Endothelial cell of umbilical vein (primary cell): Measurements from ENCODE around the gene CECR2. TPM values are rescaled to one million over a fixed set of nuclear protein-coding genes. Genes with fewer than 3 reads are reported as not detected.

ENCODE experiments used
- BruUV-seq: library from RNA; stranded (reverse); fragments of 400-500 nt; replicated peaks from 2 replicates; lab custom pipeline; 2021; lab: Mats Ljungman, UMichigan
- CTCF ChIA-PET: fragments of 300-600, 350-600 bp; sonication (Branson Sonifier 250); formaldehyde crosslinking; loops from one replicate; lab custom pipeline; 2021; ENCODE audit warnings: antibody characterized with exemption, inconsistent platforms; lab: Charles Lee
- POLR2A ChIA-PET: fragments of 300-600, 350-600 bp; sonication (Branson Sonifier 250); formaldehyde crosslinking; loops from one replicate; lab custom pipeline; 2021; ENCODE audit warnings: antibody characterized with exemption, inconsistent platforms; lab: Charles Lee
- DNase-seq: peaks from one replicate; pipeline ENCODE4 v3.0.0-alpha.2; 2011; ENCODE audit warnings: low read depth, low spot score
- FAIRE-seq: peaks from 2 replicates; lab custom pipeline; 2011; peaks lifted over from hg19 to GRCh38; lab: Jason Lieb, UNC
- H2AFZ ChIP-seq: 2 replicates; pipeline ENCODE4 v1.6.0; 2012; ENCODE audit warnings: low read depth, low read length, control low read depth, inconsistent platforms
- H3K27ac ChIP-seq: 2 replicates; pipeline ENCODE4 v1.5.1; 2011; ENCODE audit warnings: low read depth, mild to moderate bottlenecking, control low read depth, low read length, moderate library complexity; ENCODE audit not compliant: insufficient read depth
- H3K27me3 ChIP-seq, 2 experiments: 2 replicates each; pipeline versions ENCODE4 v1.6.0 to v1.6.1; 2011; ENCODE audit warnings: low read length in 2 of 2, mixed read lengths in 1 of 2; ENCODE audit not compliant: control insufficient read depth in 2 of 2, insufficient read depth in 2 of 2
- H3K36me3 ChIP-seq, 2 experiments: 2 replicates in 1 of 2; 3 replicates in 1 of 2; pipeline ENCODE4 v1.5.1; 2011; ENCODE audit warnings: low read length in 2 of 2, mild to moderate bottlenecking in 1 of 2, moderate library complexity in 1 of 2; ENCODE audit not compliant: control insufficient read depth in 2 of 2, insufficient read depth in 2 of 2; ENCODE audit errors: extremely low read depth in 1 of 2
- H3K4me1 ChIP-seq: 3 replicates; pipeline ENCODE4 v1.5.1; 2011; ENCODE audit warnings: mild to moderate bottlenecking, low read length; ENCODE audit not compliant: control insufficient read depth, insufficient read depth; ENCODE audit errors: extremely low read depth
- H3K4me2 ChIP-seq: 2 replicates; pipeline ENCODE4 v1.6.1; 2011; ENCODE audit warnings: low read length, control low read depth, mixed read lengths; ENCODE audit not compliant: insufficient read depth
- H3K4me3 ChIP-seq, 3 experiments: fragments of 200-600 bp in 1 of 3; sonication (generic), shearing (Covaris generic) in 1 of 3; replicated peaks in 1 of 3; 2 replicates each; pipeline ENCODE4 v1.5.1; 2011 to 2016; ENCODE audit warnings: control low read depth in 3 of 3, low read length in 3 of 3, mild to moderate bottlenecking in 2 of 3, inconsistent platforms in 1 of 3, low read depth in 1 of 3, moderate library complexity in 1 of 3; ENCODE audit not compliant: insufficient read depth in 1 of 3
- H3K79me2 ChIP-seq: 2 replicates; pipeline ENCODE4 v1.6.0; 2012; ENCODE audit warnings: low read length, inconsistent platforms; ENCODE audit not compliant: control insufficient read depth, insufficient read depth
- H3K9ac ChIP-seq: replicated peaks from 2 replicates; pipeline ENCODE3; 2011; ENCODE audit warnings: low read length, control low read depth; ENCODE audit not compliant: insufficient read depth; ENCODE audit errors: extremely low read depth
- H3K9me1 ChIP-seq: replicated peaks from 3 replicates; pipeline ENCODE4 v1.6.0; 2011; ENCODE audit warnings: mild to moderate bottlenecking, low read length; ENCODE audit not compliant: control insufficient read depth, insufficient read depth; ENCODE audit errors: extremely low read depth
- H3K9me3 ChIP-seq: replicated peaks from 2 replicates; pipeline ENCODE4 v1.5.1; 2012; ENCODE audit warnings: low read length, inconsistent platforms; ENCODE audit not compliant: control insufficient read depth, insufficient read depth
- H4K20me1 ChIP-seq: replicated peaks from 2 replicates; pipeline ENCODE3; 2011; ENCODE audit warnings: mild to moderate bottlenecking, low read length; ENCODE audit not compliant: control insufficient read depth, insufficient read depth; ENCODE audit errors: extremely low read depth
- MAX ChIP-seq: IDR thresholded peaks from 2 replicates; pipeline ENCODE4 v1.6.1; 2011; ENCODE audit not compliant: insufficient read depth, insufficient read length
- MYC ChIP-seq: IDR thresholded peaks from one replicate; pipeline ENCODE4 v1.6.1; 2011; ENCODE audit warnings: mild to moderate bottlenecking, low read depth, low read length
- POLR2AphosphoS5 ChIP-seq: IDR thresholded peaks from 2 replicates; pipeline ENCODE4 v1.6.1; 2012; ENCODE audit warnings: low read depth, mild to moderate bottlenecking, control low read depth, low read length, moderate library complexity; ENCODE audit not compliant: insufficient read depth
- dilution Hi-C: fragments of 300-500 bp; cut with MboI; formaldehyde crosslinking; loops from one replicate; pipeline ENCODE4 v1.15.0; 2019; ENCODE audit warnings: low sequenced_read_pairs; ENCODE audit not compliant: extremely low pct_ligation_motif_present
- intact Hi-C: fragments of 100-400 bp; cut with micrococcal nuclease; formaldehyde crosslinking; loops from one replicate; pipeline ENCODE4 v1.10.0; 2022
- polyA plus RNA-seq, 4 experiments: library from polyadenylated mRNA; depleted of rRNA in 3 of 4; stranded (reverse) in 3 of 4; unstranded in 1 of 4; fragments of >200 nt; gene quantifications; 2 replicates each; pipeline versions ENCODE4 v1.2.1 to v1.2.3, GENCODE V29; 2011 to 2012; ENCODE audit warnings: missing spikeins in 1 of 4
- total RNA-seq: library from RNA; stranded (reverse); gene quantifications from 2 replicates; pipeline ENCODE4 v1.2.3, GENCODE V29; 2021

CECR2 gene
- total and polyA plus RNA-seq, 2 donors (not counting 3 experiments of a cell fraction or from before 2014, with no cell fraction given) = 0.01 TPM; not detected in 1

- no peaks in the 10 kb centered on the region for H3K36me3 ChIP-seq
- BruUV-seq = no TSS peak
- intact Hi-C loops (no loop called here), dilution Hi-C loops (no loop called here)
- ChIA-PET POLR2A (no interaction called here), CTCF (no interaction called here)
- H3K4me3 ChIP-seq = no peak overlapping the region
- no peak overlapping the region for H2AFZ ChIP-seq
- H3K9ac ChIP-seq = no peak overlapping the region
- H3K27ac ChIP-seq = no peak overlapping the region
- no peaks in the 10 kb centered on the region for H3K9me1 ChIP-seq
- H3K9me3 ChIP-seq = no peaks in the 10 kb centered on the region
- peaks cover 0 to 4% of the 10 kb centered on the region in 2 experiments for H3K27me3 ChIP-seq
- DNase-seq = no peak
- H4K20me1 ChIP-seq = no peaks in the 10 kb centered on the region
- TF ChIP-seq MAX (no peak), MYC (no peak)
- no peaks in the 10 kb centered on the region for H3K79me2 ChIP-seq
- H3K4me1 ChIP-seq = no peaks in the 10 kb centered on the region
- H3K4me2 ChIP-seq = no peak overlapping the region
- FAIRE-seq = no peak
These were observed 22.7 kb upstream of the CECR2 start for GRCh38 chr22:17346578-17346977.

GRCh38 chr22:17347724-17348123 is 21.5 kb upstream of the CECR2 start:
- no peaks in the 10 kb centered on the region for H4K20me1 ChIP-seq
- intact Hi-C loops (no loop called here), dilution Hi-C loops (no loop called here)
- FAIRE-seq = no peak
- H3K9me3 ChIP-seq = no peaks in the 10 kb centered on the region
- DNase-seq = no peak
- H3K9ac ChIP-seq = no peak overlapping the region
- H3K4me2 ChIP-seq = no peak overlapping the region
- H3K4me1 ChIP-seq = no peaks in the 10 kb centered on the region
- no peak for TF ChIP-seq POLR2AphosphoS5
- H3K9me1 ChIP-seq = no peaks in the 10 kb centered on the region
- peaks cover 0 to 4% of the 10 kb centered on the region in 2 experiments for H3K27me3 ChIP-seq
- H3K36me3 ChIP-seq = no peaks in the 10 kb centered on the region
- H2AFZ ChIP-seq = no peak overlapping the region
- BruUV-seq = no TSS peak
- CTCF ChIA-PET = no interaction called here
- POLR2A ChIA-PET = no interaction called here
- H3K27ac ChIP-seq = no peak overlapping the region
- H3K79me2 ChIP-seq = no peaks in the 10 kb centered on the region
- no peak overlapping the region for H3K4me3 ChIP-seq
